ENCODE measurements around the gene THAP12.

- TF ChIP-seq EZH2 (IDR thresholded peaks at IDR 0.05; ENCODE audit: borderline replicate concordance, low read depth, low read length, severe bottlenecking) (no peak), CTCF (IDR thresholded peaks at IDR 0.05; ENCODE audit: extremely low read depth in 1 of 2, insufficient read depth in 1 of 2, low read depth in 1 of 2, low read length in 2 of 2) (no peak)
- TF ChIP-seq, protein P1, sequence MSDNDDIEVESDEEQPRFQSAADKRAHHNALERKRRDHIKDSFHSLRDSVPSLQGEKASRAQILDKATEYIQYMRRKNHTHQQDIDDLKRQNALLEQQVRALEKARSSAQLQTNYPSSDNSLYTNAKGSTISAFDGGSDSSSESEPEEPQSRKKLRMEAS (IDR thresholded peaks at IDR 0.05; ENCODE audit: insufficient read depth, insufficient read length) = no peak
These were observed 46.0 kb downstream of the THAP12 start for GRCh38 chr11:76334826-76335389.

Measured in endothelial cell of umbilical vein (primary cell).